H9 (cell line): ENCODE measurements around the gene SOX8. TPM values are rescaled to one million over a fixed set of nuclear protein-coding genes. Genes with fewer than 3 reads are reported as not detected.

Experiments used
- DNase-seq: peaks from one replicate; pipeline ENCODE4 v3.0.0-alpha.2; 2017
- H2AFZ ChIP-seq: one replicate; pipeline ENCODE4 v1.6.1; 2013; ENCODE audit warnings: mild to moderate bottlenecking, low read length, control low read depth, moderate library complexity
- H2AK5ac ChIP-seq: 2 replicates; pipeline ENCODE4 v1.6.1; 2013; ENCODE audit warnings: low read length, control low read depth, mixed read lengths; ENCODE audit not compliant: insufficient read length
- H2BK120ac ChIP-seq: one replicate; pipeline ENCODE4 v1.6.1; 2013; ENCODE audit warnings: low read depth, mild to moderate bottlenecking, low read length, control low read depth, inconsistent platforms; ENCODE audit not compliant: poor library complexity, severe bottlenecking
- H2BK12ac ChIP-seq: 2 replicates; pipeline ENCODE4 v1.6.1; 2013; ENCODE audit warnings: low read length, control low read depth, mixed read lengths, low read depth; ENCODE audit not compliant: insufficient read length
- H2BK15ac ChIP-seq: 2 replicates; pipeline ENCODE4 v1.6.1; 2013; ENCODE audit warnings: low read depth, low read length, control low read depth
- H2BK20ac ChIP-seq: one replicate; pipeline ENCODE4 v1.6.1; 2013; ENCODE audit warnings: low read depth, mild to moderate bottlenecking, low read length, control low read depth, inconsistent platforms; ENCODE audit not compliant: poor library complexity, severe bottlenecking
- H2BK5ac ChIP-seq: 2 replicates; pipeline ENCODE4 v1.6.1; 2013; ENCODE audit warnings: low read length, control low read depth, mixed read lengths; ENCODE audit not compliant: insufficient read length
- H3K14ac ChIP-seq: 2 replicates; pipeline ENCODE4 v1.6.1; 2013; ENCODE audit warnings: low read length, control low read depth; ENCODE audit not compliant: insufficient read depth
- H3K18ac ChIP-seq: 2 replicates; pipeline ENCODE4 v1.6.1; 2013; ENCODE audit warnings: low read depth, mild to moderate bottlenecking, mixed read lengths, low read length, control low read depth; ENCODE audit not compliant: insufficient read length
- H3K23ac ChIP-seq: 2 replicates; pipeline ENCODE4 v1.6.1; 2013; ENCODE audit warnings: low read length, control low read depth, mixed read lengths, low read depth; ENCODE audit not compliant: insufficient read length
- H3K23me2 ChIP-seq: 2 replicates; pipeline ENCODE4 v1.6.1; 2013; ENCODE audit warnings: low read depth, mild to moderate bottlenecking, mixed read lengths, low read length, control low read depth; ENCODE audit not compliant: insufficient read length, poor library complexity, severe bottlenecking
- H3K27ac ChIP-seq: 2 replicates; pipeline ENCODE4 v1.5.1; 2013; ENCODE audit warnings: low read length, control low read depth, mixed read lengths, low read depth; ENCODE audit not compliant: insufficient read length
- H3K27me3 ChIP-seq: 2 replicates; pipeline ENCODE4 v1.6.1; 2013; ENCODE audit warnings: low read length, control low read depth, inconsistent platforms; ENCODE audit not compliant: insufficient read depth
- H3K4ac ChIP-seq: 2 replicates; pipeline ENCODE4 v1.6.1; 2013; ENCODE audit warnings: low read depth, mild to moderate bottlenecking, control low read depth, inconsistent platforms, low read length, moderate library complexity
- H3K4me1 ChIP-seq: 2 replicates; pipeline ENCODE4 v1.6.1; 2013; ENCODE audit warnings: low read length, control low read depth, inconsistent platforms; ENCODE audit not compliant: insufficient read depth
- H3K4me2 ChIP-seq: 2 replicates; pipeline ENCODE4 v1.6.1; 2013; ENCODE audit warnings: low read length, control low read depth, mixed read lengths; ENCODE audit not compliant: insufficient read length, insufficient read depth
- H3K56ac ChIP-seq: 2 replicates; pipeline ENCODE4 v1.6.1; 2013; ENCODE audit warnings: low read depth, mild to moderate bottlenecking, mixed read lengths, low read length, control low read depth; ENCODE audit not compliant: insufficient read length
- H3K79me1 ChIP-seq: 2 replicates; pipeline ENCODE4 v1.6.1; 2013; ENCODE audit warnings: low read depth, mild to moderate bottlenecking, moderate library complexity, low read length, control low read depth, inconsistent platforms; ENCODE audit not compliant: insufficient read depth, poor library complexity, severe bottlenecking
- H3K79me2 ChIP-seq: 2 replicates; pipeline ENCODE4 v1.6.1; 2013; ENCODE audit warnings: low read length, control low read depth, inconsistent platforms; ENCODE audit not compliant: insufficient read depth
- H3K9ac ChIP-seq: 2 replicates; pipeline ENCODE4 v1.6.1; 2013; ENCODE audit warnings: low read length, control low read depth, mixed read lengths; ENCODE audit not compliant: insufficient read length; ENCODE audit errors: extremely low read depth
- H3K9me3 ChIP-seq: one replicate; pipeline ENCODE4 v1.6.1; 2013; ENCODE audit warnings: low read depth, low read length, inconsistent platforms; ENCODE audit not compliant: control insufficient read depth
- H3T11ph ChIP-seq: one replicate; pipeline ENCODE4 v1.6.1; 2013; ENCODE audit warnings: mild to moderate bottlenecking, low read length, control low read depth, inconsistent platforms
- H4K20me1 ChIP-seq: one replicate; pipeline ENCODE4 v1.6.1; 2013; ENCODE audit not compliant: control insufficient read depth, insufficient read length, insufficient read depth
- H4K5ac ChIP-seq: 2 replicates; pipeline ENCODE4 v1.6.1; 2013; ENCODE audit warnings: low read depth, mild to moderate bottlenecking, mixed read lengths, low read length, control low read depth; ENCODE audit not compliant: insufficient read length
- H4K8ac ChIP-seq: replicated peaks from 2 replicates; pipeline ENCODE4 v1.6.1; 2013; ENCODE audit warnings: low read length, control low read depth, mixed read lengths, low read depth; ENCODE audit not compliant: insufficient read length
- H4K91ac ChIP-seq: 2 replicates; pipeline ENCODE4 v1.6.1; 2013; ENCODE audit warnings: low read depth, mild to moderate bottlenecking, moderate library complexity, mixed read lengths, low read length, control low read depth; ENCODE audit not compliant: insufficient read length
- H3K27ac Mint-ChIP-seq, 3 experiments: 2 replicates in 2 of 3; 3 replicates in 1 of 3; pipeline ENCODE4 v1.8.0; 2020 to 2021; ENCODE audit warnings: mixed read lengths in 3 of 3, mild to moderate bottlenecking in 1 of 3, moderate library complexity in 1 of 3
- H3K27me3 Mint-ChIP-seq: 2 replicates; pipeline ENCODE4 v1.8.0; 2021; ENCODE audit warnings: low read depth, mild to moderate bottlenecking, moderate library complexity, mixed read lengths
- H3K36me3 Mint-ChIP-seq, 3 experiments: 2 replicates in 2 of 3; 3 replicates in 1 of 3; pipeline ENCODE4 v1.8.0; 2020 to 2021; ENCODE audit warnings: low read depth in 3 of 3, mixed read lengths in 3 of 3; ENCODE audit not compliant: insufficient read depth in 1 of 3
- H3K4me1 Mint-ChIP-seq, 2 experiments: 2 replicates each; pipeline ENCODE4 v1.8.0; 2020; ENCODE audit warnings: mixed read lengths in 2 of 2
- H3K4me3 Mint-ChIP-seq, 2 experiments: 2 replicates in 1 of 2; 3 replicates in 1 of 2; pipeline ENCODE4 v1.8.0; 2020 to 2021; ENCODE audit warnings: mild to moderate bottlenecking in 2 of 2, mixed read lengths in 2 of 2, moderate library complexity in 1 of 2
- H3K9me3 Mint-ChIP-seq, 2 experiments: 2 replicates in 1 of 2; 3 replicates in 1 of 2; pipeline ENCODE4 v1.8.0; 2020; ENCODE audit warnings: mild to moderate bottlenecking in 2 of 2, mixed read lengths in 2 of 2, moderate library complexity in 1 of 2
- whole genome bisulfite sequencing: extraction: QIAGEN DNeasy Blood & Tissue Kit; methylation state at CpG from one replicate; pipeline ENCODE4 v1.1.7; 2013; ENCODE audit warnings: missing lambda C conversion rate, low lambda C conversion rate, mixed read lengths; ENCODE audit not compliant: insufficient read length; ENCODE audit errors: extremely low coverage; 5-methylcytosine and 5-hydroxymethylcytosine counted together
- total RNA-seq: library from RNA; stranded (reverse); gene quantifications from 2 replicates; pipeline ENCODE4 v1.2.1, GENCODE V29; 2021
- TF ChIP-seq, protein P1 (sequence below): fragments of 200-600 bp; sonication (generic); conservative IDR thresholded peaks from 3 replicates; pipeline ENCODE4 v1.8.0; 2021; ENCODE audit warnings: antibody characterized with exemption, mild to moderate bottlenecking

Gene SOX8
- total RNA-seq, 1 experiment from 2014 or later = 8.9 TPM

DNA sequence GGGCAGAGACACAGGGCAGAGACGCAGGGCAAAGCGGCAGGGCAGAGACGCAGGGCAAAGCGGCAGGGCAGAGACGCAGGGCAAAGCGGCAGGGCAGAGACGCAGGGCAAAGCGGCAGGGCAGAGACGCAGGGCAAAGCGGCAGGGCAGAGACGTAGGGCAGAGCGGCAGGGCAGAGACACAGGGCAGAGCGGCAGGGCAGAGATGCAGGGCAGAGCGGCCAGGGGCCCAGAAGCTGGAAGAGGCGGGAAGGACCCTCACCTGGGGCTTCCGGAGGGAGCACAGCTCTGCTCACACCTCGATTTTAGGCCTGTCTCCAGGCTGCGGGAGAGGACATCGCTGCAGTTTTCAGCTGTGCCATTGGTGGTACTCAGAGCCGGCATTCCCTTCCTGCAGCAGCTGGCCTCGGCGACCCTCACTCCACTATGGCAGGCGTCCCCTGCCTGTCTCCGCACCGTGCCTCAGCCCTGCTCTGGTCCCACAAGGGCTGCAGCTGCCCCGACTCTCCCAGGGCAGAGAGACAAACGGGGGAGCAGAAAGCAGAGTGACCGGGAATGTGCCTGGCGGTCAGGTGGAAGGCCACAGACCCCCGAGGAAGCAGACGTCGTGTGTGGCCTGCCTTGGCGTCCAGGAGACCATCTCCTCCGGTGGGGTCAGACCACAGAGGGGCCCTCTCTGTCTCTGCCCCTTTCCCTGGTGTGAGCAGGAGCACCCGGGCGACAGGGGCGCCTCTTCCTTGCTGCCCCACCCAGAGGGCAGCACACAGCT is 29.9 kb downstream of the SOX8 start:
- Histone ChIP-seq H4K8ac (no peak overlapping the region), H3K4me2 (no peak overlapping the region), H2BK20ac (no peak overlapping the region), H4K5ac (no peak overlapping the region), H3K23ac (no peak overlapping the region), H2BK5ac (no peak overlapping the region), H2BK12ac (no peak overlapping the region), H3K14ac (no peak overlapping the region; the same call in 1 of the 2 replicates), H3K4ac (no peak overlapping the region), H3K4me1 (no peaks in the 10 kb centered on the region), H3K27me3 (no peaks in the 10 kb centered on the region), H2AK5ac (no peak overlapping the region), H4K20me1 (no peaks in the 10 kb centered on the region), H3K79me1 (no peaks in the 10 kb centered on the region), H4K91ac (no peak overlapping the region), H3T11ph (no peak overlapping the region), H3K79me2 (no peaks in the 10 kb centered on the region), H3K27ac (no peak overlapping the region), H3K9me3 (no peaks in the 10 kb centered on the region), H3K23me2 (no peaks in the 10 kb centered on the region), H2BK120ac (no peak overlapping the region), H3K9ac (no peak overlapping the region), H3K18ac (no peak overlapping the region), H2AFZ (no peak overlapping the region), H2BK15ac (no peak overlapping the region), H3K56ac (no peak overlapping the region)
- WGBS = no CpG with 5 or more reads among the region's 37 CpGs
- Mint-ChIP-seq H3K36me3 (no peaks in the 10 kb centered on the region), H3K9me3 (no peaks in the 10 kb centered on the region), H3K4me1 (peaks cover 0 to 3% of the 10 kb centered on the region in 2 experiments; a peak in 1 of 4 replicates), H3K27me3 (peaks cover 4% of the 10 kb centered on the region; the same call in 1 of the 2 replicates), H3K4me3 (no peak overlapping the region), H3K27ac (no peak overlapping the region)
- no peak for DNase-seq
- TF ChIP-seq, protein P1, sequence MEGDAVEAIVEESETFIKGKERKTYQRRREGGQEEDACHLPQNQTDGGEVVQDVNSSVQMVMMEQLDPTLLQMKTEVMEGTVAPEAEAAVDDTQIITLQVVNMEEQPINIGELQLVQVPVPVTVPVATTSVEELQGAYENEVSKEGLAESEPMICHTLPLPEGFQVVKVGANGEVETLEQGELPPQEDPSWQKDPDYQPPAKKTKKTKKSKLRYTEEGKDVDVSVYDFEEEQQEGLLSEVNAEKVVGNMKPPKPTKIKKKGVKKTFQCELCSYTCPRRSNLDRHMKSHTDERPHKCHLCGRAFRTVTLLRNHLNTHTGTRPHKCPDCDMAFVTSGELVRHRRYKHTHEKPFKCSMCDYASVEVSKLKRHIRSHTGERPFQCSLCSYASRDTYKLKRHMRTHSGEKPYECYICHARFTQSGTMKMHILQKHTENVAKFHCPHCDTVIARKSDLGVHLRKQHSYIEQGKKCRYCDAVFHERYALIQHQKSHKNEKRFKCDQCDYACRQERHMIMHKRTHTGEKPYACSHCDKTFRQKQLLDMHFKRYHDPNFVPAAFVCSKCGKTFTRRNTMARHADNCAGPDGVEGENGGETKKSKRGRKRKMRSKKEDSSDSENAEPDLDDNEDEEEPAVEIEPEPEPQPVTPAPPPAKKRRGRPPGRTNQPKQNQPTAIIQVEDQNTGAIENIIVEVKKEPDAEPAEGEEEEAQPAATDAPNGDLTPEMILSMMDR = no peak
